CD14-positive monocyte (primary cell): ENCODE measurements around the gene LAMP5. TPM values are rescaled to one million over a fixed set of nuclear protein-coding genes. Genes with fewer than 3 reads are reported as not detected.

Experiments used
- DNase-seq, 3 donors: peaks; one replicate each; pipeline ENCODE4 v3.0.0-alpha.2; 2011 to 2022
- H2AFZ ChIP-seq: 2 replicates; pipeline ENCODE4 v1.6.0; 2012; ENCODE audit warnings: mild to moderate bottlenecking, low read depth, low read length, inconsistent platforms; ENCODE audit not compliant: insufficient read depth, poor library complexity, severe bottlenecking
- H3K27ac ChIP-seq, 2 donors: 1 replicate in 1 of 2; 2 replicates in 1 of 2; pipeline ENCODE4 v1.5.1; 2012 to 2013; ENCODE audit warnings: low read length in 2 of 2, control low read depth in 1 of 2, inconsistent platforms in 1 of 2, low read depth in 1 of 2, mild to moderate bottlenecking in 1 of 2
- H3K27me3 ChIP-seq, 2 donors: one replicate each; pipeline versions ENCODE4 v1.6.0 to v1.6.1; 2011 to 2013; ENCODE audit warnings: low read length in 2 of 2; ENCODE audit not compliant: control insufficient read depth in 2 of 2, insufficient read depth in 2 of 2
- H3K36me3 ChIP-seq, 2 donors: replicated peaks in 1 of 2; 1 replicate in 1 of 2; 2 replicates in 1 of 2; pipeline versions ENCODE4 v1.5.1 to v1.6.1; 2012 to 2013; ENCODE audit warnings: low read length in 2 of 2, control low read depth in 1 of 2, inconsistent platforms in 1 of 2, mild to moderate bottlenecking in 1 of 2; ENCODE audit not compliant: insufficient read depth in 2 of 2, control insufficient read depth in 1 of 2
- H3K4me1 ChIP-seq, 2 donors: 1 replicate in 1 of 2; 2 replicates in 1 of 2; pipeline versions ENCODE4 v1.5.1 to v1.6.1; 2012 to 2013; ENCODE audit warnings: low read length in 2 of 2, control low read depth in 1 of 2, inconsistent platforms in 1 of 2, mild to moderate bottlenecking in 1 of 2, moderate library complexity in 1 of 2; ENCODE audit not compliant: insufficient read depth in 2 of 2, control insufficient read depth in 1 of 2
- H3K4me2 ChIP-seq: replicated peaks from 2 replicates; pipeline ENCODE3; 2012; ENCODE audit warnings: low read length, moderate library complexity, mild to moderate bottlenecking; ENCODE audit not compliant: poor library complexity, severe bottlenecking; ENCODE audit errors: extremely low read depth
- H3K4me3 ChIP-seq, 3 experiments: fragments of 200-600 bp in 1 of 3; sonication (generic) in 1 of 3; replicated peaks in 1 of 3; 1 replicate in 2 of 3; 2 replicates in 1 of 3; pipeline ENCODE4 v1.5.1; 2011 to 2013; ENCODE audit warnings: low read length in 3 of 3, mild to moderate bottlenecking in 3 of 3, control low read depth in 2 of 3, low read depth in 2 of 3, inconsistent platforms in 1 of 3, moderate library complexity in 1 of 3
- H3K79me2 ChIP-seq: 2 replicates; pipeline ENCODE4 v1.6.0; 2012; ENCODE audit warnings: mild to moderate bottlenecking, control low read depth, inconsistent platforms, low read length, moderate library complexity; ENCODE audit not compliant: insufficient read depth
- H3K9ac ChIP-seq: 2 replicates; pipeline ENCODE4 v1.6.0; 2017; ENCODE audit warnings: low read length, mild to moderate bottlenecking; ENCODE audit not compliant: insufficient read depth, poor library complexity, severe bottlenecking
- H3K9me3 ChIP-seq, 2 donors: replicated peaks in 1 of 2; 1 replicate in 1 of 2; 2 replicates in 1 of 2; pipeline versions ENCODE4 v1.5.1 to v1.6.1; 2012 to 2013; ENCODE audit warnings: low read length in 2 of 2, control low read depth in 1 of 2; ENCODE audit not compliant: control insufficient read depth in 1 of 2, insufficient read depth in 1 of 2
- H4K20me1 ChIP-seq: 2 replicates; pipeline ENCODE4 v1.6.0; 2012; ENCODE audit warnings: mild to moderate bottlenecking, low read length, control low read depth, moderate library complexity; ENCODE audit not compliant: insufficient read depth
- H3K27ac Mint-ChIP-seq, 7 donors: one replicate each; pipeline ENCODE4 v1.8.0; 2020; ENCODE audit warnings: mild to moderate bottlenecking in 7 of 7, mixed read lengths in 7 of 7, moderate library complexity in 6 of 7, inconsistent platforms in 2 of 7
- H3K27me3 Mint-ChIP-seq, 3 donors: one replicate each; pipeline ENCODE4 v1.8.0; 2021 to 2022; ENCODE audit warnings: low read depth in 3 of 3, mild to moderate bottlenecking in 3 of 3, mixed read lengths in 3 of 3, moderate library complexity in 3 of 3, inconsistent platforms in 1 of 3
- H3K36me3 Mint-ChIP-seq, 2 donors: one replicate each; pipeline ENCODE4 v1.8.0; 2020; ENCODE audit warnings: mixed read lengths in 2 of 2, inconsistent platforms in 1 of 2, mild to moderate bottlenecking in 1 of 2
- H3K4me1 Mint-ChIP-seq: one replicate; pipeline ENCODE4 v1.8.0; 2020; ENCODE audit warnings: mild to moderate bottlenecking, mixed read lengths
- H3K4me3 Mint-ChIP-seq, 2 donors: one replicate each; pipeline ENCODE4 v1.8.0; 2020; ENCODE audit warnings: mild to moderate bottlenecking in 2 of 2, mixed read lengths in 2 of 2, moderate library complexity in 1 of 2
- H3K9me3 Mint-ChIP-seq, 7 donors: one replicate each; pipeline ENCODE4 v1.8.0; 2020 to 2022; ENCODE audit warnings: mixed read lengths in 7 of 7, mild to moderate bottlenecking in 6 of 7, moderate library complexity in 6 of 7, inconsistent platforms in 2 of 7
- WGBS: methylation state at CpG from one replicate; pipeline ENCODE4 v1.1.5; 2013; ENCODE audit warnings: missing lambda C conversion rate; ENCODE audit not compliant: insufficient coverage; 5-methylcytosine and 5-hydroxymethylcytosine counted together
- intact Hi-C, 2 donors: fragments of 100-400 bp; cut with micrococcal nuclease; formaldehyde crosslinking; loops; one replicate each; pipeline versions ENCODE4 v1.15.0 to v1.15.1; 2023
- polyA plus RNA-seq, 3 donors: library from polyadenylated mRNA; depleted of rRNA in 1 of 3; unstranded in 2 of 3; stranded (reverse) in 1 of 3; fragments of 300-500 nt in 2 of 3; fragments of >200 nt in 1 of 3; fragmentation: Illumina TruSeq in 2 of 3; gene quantifications; 1 replicate in 2 of 3; 2 replicates in 1 of 3; pipeline ENCODE4 v1.2.3, GENCODE V29; 2012 to 2021
- TF ChIP-seq, protein P1 (sequence below): fragments of 200-600 bp; IDR thresholded peaks from one replicate; pipeline ENCODE4 v1.8.0; 2022; ENCODE audit warnings: antibody characterized with exemption, mild to moderate bottlenecking

The LAMP5 gene
- polyA plus RNA-seq, 3 donors = 0.92 to 2.6 (median 1.5) TPM

DNA sequence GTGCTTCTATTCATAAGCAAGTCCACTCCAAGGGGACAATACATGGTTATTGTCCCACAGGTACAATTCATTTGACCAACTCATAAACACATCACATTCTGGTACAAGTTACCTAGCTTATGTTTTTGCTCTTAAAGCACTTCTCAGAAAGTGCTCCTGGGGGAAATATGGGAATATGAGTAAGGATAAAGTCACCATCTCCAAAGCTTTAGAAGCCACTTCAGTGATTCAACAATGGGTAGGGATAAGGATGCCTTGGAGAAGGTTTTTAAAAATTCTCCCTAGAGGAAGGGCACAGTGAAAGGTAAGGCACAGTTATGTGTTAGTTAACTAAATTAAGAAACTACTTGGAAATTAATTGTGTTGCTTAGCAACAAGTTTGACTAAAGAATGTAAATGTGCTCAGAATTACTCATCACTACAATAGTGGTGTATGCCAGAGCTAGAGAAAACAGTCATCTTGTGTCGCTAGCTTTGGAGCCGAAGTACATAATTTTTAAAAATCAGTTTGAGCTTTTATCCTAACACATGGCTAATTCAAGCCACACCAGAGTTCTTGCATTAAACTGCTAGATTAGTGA, 39.5 kb upstream of the LAMP5 start:
- TF ChIP-seq, protein P1, sequence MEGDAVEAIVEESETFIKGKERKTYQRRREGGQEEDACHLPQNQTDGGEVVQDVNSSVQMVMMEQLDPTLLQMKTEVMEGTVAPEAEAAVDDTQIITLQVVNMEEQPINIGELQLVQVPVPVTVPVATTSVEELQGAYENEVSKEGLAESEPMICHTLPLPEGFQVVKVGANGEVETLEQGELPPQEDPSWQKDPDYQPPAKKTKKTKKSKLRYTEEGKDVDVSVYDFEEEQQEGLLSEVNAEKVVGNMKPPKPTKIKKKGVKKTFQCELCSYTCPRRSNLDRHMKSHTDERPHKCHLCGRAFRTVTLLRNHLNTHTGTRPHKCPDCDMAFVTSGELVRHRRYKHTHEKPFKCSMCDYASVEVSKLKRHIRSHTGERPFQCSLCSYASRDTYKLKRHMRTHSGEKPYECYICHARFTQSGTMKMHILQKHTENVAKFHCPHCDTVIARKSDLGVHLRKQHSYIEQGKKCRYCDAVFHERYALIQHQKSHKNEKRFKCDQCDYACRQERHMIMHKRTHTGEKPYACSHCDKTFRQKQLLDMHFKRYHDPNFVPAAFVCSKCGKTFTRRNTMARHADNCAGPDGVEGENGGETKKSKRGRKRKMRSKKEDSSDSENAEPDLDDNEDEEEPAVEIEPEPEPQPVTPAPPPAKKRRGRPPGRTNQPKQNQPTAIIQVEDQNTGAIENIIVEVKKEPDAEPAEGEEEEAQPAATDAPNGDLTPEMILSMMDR = no peak
- no CpG with 5 or more reads among the region's 2 CpGs for WGBS
- Histone ChIP-seq H3K79me2 (no peaks in the 10 kb centered on the region), H3K27me3 (no peaks in the 10 kb centered on the region), H3K9ac (no peak overlapping the region), H3K4me2 (no peak overlapping the region), H3K4me1 (no peaks in the 10 kb centered on the region), H4K20me1 (no peaks in the 10 kb centered on the region), H3K9me3 (no peaks in the 10 kb centered on the region), H3K4me3 (no peak overlapping the region), H3K27ac (no peak overlapping the region), H3K36me3 (no peaks in the 10 kb centered on the region), H2AFZ (no peak overlapping the region)
- intact Hi-C loops = loop anchor here (10.0 kb wide), 2 partner anchors 50 to 130 kb away; no protein-coding TSS in a partner anchor
- no peak for DNase-seq
- Mint-ChIP-seq H3K27me3 (peaks cover 0 to 6% (median 2%) of the 10 kb centered on the region in 3 donors), H3K36me3 (no peaks in the 10 kb centered on the region), H3K4me1 (peaks cover 6% of the 10 kb centered on the region), H3K27ac (no peak overlapping the region), H3K4me3 (no peak overlapping the region), H3K9me3 (no peaks in the 10 kb centered on the region)

DNA sequence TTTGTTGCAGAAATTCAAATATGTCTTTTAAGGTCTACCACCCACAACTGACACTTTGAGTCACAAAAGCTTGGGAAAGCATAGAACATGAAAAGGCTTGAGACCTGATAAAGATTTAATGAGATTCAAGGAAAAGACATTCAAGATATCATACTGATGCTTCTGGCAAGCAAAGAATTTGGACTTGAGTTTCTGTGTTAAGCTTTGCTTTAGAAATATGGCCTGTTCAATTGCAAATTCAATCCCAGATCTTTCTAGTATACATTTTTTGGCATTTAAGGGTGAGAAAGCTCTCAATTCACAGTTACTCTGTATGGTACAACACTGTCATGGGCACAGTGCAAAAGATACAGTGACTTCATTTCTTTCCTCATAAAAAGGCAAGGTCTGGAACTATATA, 38.9 kb upstream of the LAMP5 start:
- no peak for DNase-seq
- Histone ChIP-seq H3K27ac (no peak overlapping the region), H3K27me3 (no peaks in the 10 kb centered on the region), H2AFZ (no peak overlapping the region), H3K4me2 (no peak overlapping the region), H3K79me2 (no peaks in the 10 kb centered on the region), H3K36me3 (no peaks in the 10 kb centered on the region), H3K4me1 (no peaks in the 10 kb centered on the region), H3K9me3 (no peaks in the 10 kb centered on the region), H3K9ac (no peak overlapping the region), H3K4me3 (no peak overlapping the region), H4K20me1 (no peaks in the 10 kb centered on the region)
- no peaks in the 10 kb centered on the region for H3K36me3 Mint-ChIP-seq
- intact Hi-C loops = loop anchor here (10.0 kb wide), 2 partner anchors 49 to 129 kb away; no protein-coding TSS in a partner anchor
- H3K27ac Mint-ChIP-seq = no peak overlapping the region
- H3K4me1 Mint-ChIP-seq = peaks cover 6% of the 10 kb centered on the region
- TF ChIP-seq, protein P1 = no peak
- H3K27me3 Mint-ChIP-seq = peaks cover 0 to 6% (median 2%) of the 10 kb centered on the region in 3 donors
- no peak overlapping the region for H3K4me3 Mint-ChIP-seq
- H3K9me3 Mint-ChIP-seq = no peaks in the 10 kb centered on the region
